OCI-LY1 (cell line): ENCODE measurements around the gene NSFL1C.

Experiments used
- H2AFZ ChIP-seq: fragments of 200-600 bp; sonication (generic), shearing (Covaris generic); 2 replicates; pipeline ENCODE4 v1.6.0; 2014; ENCODE audit warnings: antibody characterized with exemption, mild to moderate bottlenecking, low read length
- H3F3A ChIP-seq: fragments of 200-600 bp; sonication (generic), shearing (Covaris generic); 2 replicates; pipeline ENCODE4 v1.6.0; 2014; ENCODE audit warnings: mild to moderate bottlenecking, antibody characterized with exemption, low read length, moderate library complexity; ENCODE audit not compliant: insufficient read depth
- H3K27ac ChIP-seq: fragments of 200-600 bp; sonication (generic); 2 replicates; pipeline ENCODE4 v1.5.1; 2014; ENCODE audit warnings: low read length, mixed run types, mild to moderate bottlenecking, low read depth; ENCODE audit not compliant: poor library complexity, severe bottlenecking
- H3K27me3 ChIP-seq: fragments of 200-600 bp; sonication (generic); 2 replicates; pipeline ENCODE4 v1.6.0; 2014; ENCODE audit warnings: antibody characterized with exemption, mild to moderate bottlenecking, low read length, moderate library complexity; ENCODE audit not compliant: insufficient read depth
- H3K36me3 ChIP-seq: fragments of 200-600 bp; sonication (generic); 2 replicates; pipeline ENCODE4 v1.6.1; 2014; ENCODE audit warnings: mild to moderate bottlenecking, antibody characterized with exemption, low read length, moderate library complexity, mixed read lengths; ENCODE audit not compliant: insufficient read depth
- H3K4me1 ChIP-seq: fragments of 200-600 bp; sonication (generic); 2 replicates; pipeline ENCODE4 v1.5.1; 2014; ENCODE audit warnings: mild to moderate bottlenecking, low read length, moderate library complexity; ENCODE audit not compliant: insufficient read depth, severe bottlenecking
- H3K4me2 ChIP-seq: fragments of 200-600 bp; sonication (generic), shearing (Covaris generic); 2 replicates; pipeline ENCODE4 v1.6.1; 2014; ENCODE audit warnings: low read length
- H3K4me3 ChIP-seq: fragments of 200-600 bp; sonication (generic); 2 replicates; pipeline ENCODE4 v1.5.1; 2014; ENCODE audit warnings: low read length, low read depth, mild to moderate bottlenecking, mixed read lengths; ENCODE audit not compliant: poor library complexity, severe bottlenecking
- H3K79me2 ChIP-seq: fragments of 200-600 bp; shearing (Covaris generic); 2 replicates; pipeline ENCODE4 v1.6.1; 2016; ENCODE audit warnings: mixed run types, low read length, mixed read lengths; ENCODE audit not compliant: insufficient read depth
- H3K9ac ChIP-seq: fragments of 200-600 bp; sonication (generic), shearing (Covaris generic); 2 replicates; pipeline ENCODE4 v1.6.1; 2014; ENCODE audit warnings: mild to moderate bottlenecking, low read length, mixed read lengths
- H3K9me2 ChIP-seq: fragments of 200-600 bp; sonication (generic), shearing (Covaris generic); 2 replicates; pipeline ENCODE4 v1.6.1; 2014; ENCODE audit warnings: low read depth, mild to moderate bottlenecking, low read length, mixed read lengths
- H3K9me3 ChIP-seq: fragments of 200-600 bp; shearing (Covaris generic); 2 replicates; pipeline ENCODE4 v1.6.1; 2014; ENCODE audit warnings: low read length, mixed read lengths
- H4K20me1 ChIP-seq: fragments of 200-600 bp; sonication (generic), shearing (Covaris generic); 2 replicates; pipeline ENCODE4 v1.6.0; 2016; ENCODE audit warnings: mild to moderate bottlenecking, low read length; ENCODE audit not compliant: insufficient read depth
- CTCF ChIP-seq: fragments of 200-600 bp; sonication (generic), shearing (Covaris generic); IDR thresholded peaks from 2 replicates; pipeline ENCODE4 v1.5.1; 2017; ENCODE audit warnings: mild to moderate bottlenecking, antibody characterized with exemption, low read length, moderate library complexity, mixed read lengths
- EZH2 ChIP-seq: fragments of 200-600 bp; sonication (generic), shearing (Covaris generic); IDR thresholded peaks from 2 replicates; pipeline ENCODE4 v1.8.0; 2017; ENCODE audit warnings: borderline replicate concordance, mixed run types, mild to moderate bottlenecking, antibody characterized with exemption, low read length, moderate library complexity, mixed read lengths

NSFL1C gene

GRCh38 chr20:1462001-1462400 lies 4.6 kb downstream of the NSFL1C start:
- no peaks in the 10 kb centered on the region for H4K20me1 ChIP-seq
- H3K4me1 ChIP-seq: peaks cover 34% of the 10 kb centered on the region
- no peaks in the 10 kb centered on the region for H3K9me2 ChIP-seq
- no peaks in the 10 kb centered on the region for H3K27me3 ChIP-seq
- H3K4me2 ChIP-seq: no peak overlapping the region
- no peak overlapping the region for H2AFZ ChIP-seq
- no peak overlapping the region for H3K27ac ChIP-seq
- TF ChIP-seq EZH2 (no peak), CTCF (no peak)
- peaks cover 27% of the 10 kb centered on the region for H3K79me2 ChIP-seq
- H3F3A ChIP-seq: no peaks in the 10 kb centered on the region
- H3K9me3 ChIP-seq: no peaks in the 10 kb centered on the region
- H3K9ac ChIP-seq: no peak overlapping the region
- H3K4me3 ChIP-seq: no peak overlapping the region
- peaks cover 66% of the 10 kb centered on the region for H3K36me3 ChIP-seq

GRCh38 chr20:1460275-1460674 lies 6.4 kb downstream of the NSFL1C start:
- H3K4me2 ChIP-seq: no peak overlapping the region
- no peaks in the 10 kb centered on the region for H3K27me3 ChIP-seq
- H3K4me1 ChIP-seq: peaks cover 24% of the 10 kb centered on the region
- no peak overlapping the region for H3K4me3 ChIP-seq
- H3F3A ChIP-seq: no peaks in the 10 kb centered on the region
- TF ChIP-seq EZH2 (no peak), CTCF (no peak)
- peaks cover 18% of the 10 kb centered on the region for H3K79me2 ChIP-seq
- H3K9me3 ChIP-seq: no peaks in the 10 kb centered on the region
- H3K27ac ChIP-seq: no peak overlapping the region
- H3K36me3 ChIP-seq: peaks cover 83% of the 10 kb centered on the region
- H4K20me1 ChIP-seq: no peaks in the 10 kb centered on the region
- H3K9me2 ChIP-seq: no peaks in the 10 kb centered on the region
- no peak overlapping the region for H2AFZ ChIP-seq
- no peak overlapping the region for H3K9ac ChIP-seq

GRCh38 chr20:1457992-1458391 lies 8.7 kb downstream of the NSFL1C start:
- no peaks in the 10 kb centered on the region for H3K9me3 ChIP-seq
- H3K27me3 ChIP-seq: no peaks in the 10 kb centered on the region
- no peak overlapping the region for H3K9ac ChIP-seq
- no peak for TF ChIP-seq EZH2
- no peak for TF ChIP-seq CTCF
- peaks cover 85% of the 10 kb centered on the region for H3K36me3 ChIP-seq
- no peak overlapping the region for H3K27ac ChIP-seq
- no peak overlapping the region for H2AFZ ChIP-seq
- no peaks in the 10 kb centered on the region for H3K9me2 ChIP-seq
- H3F3A ChIP-seq: no peaks in the 10 kb centered on the region
- 0 out of 2 replicates have a peak, but pooled peaks cover 6% of the 10 kb centered on the region for H3K79me2 ChIP-seq
- no peak overlapping the region for H3K4me3 ChIP-seq
- no peak overlapping the region for H3K4me2 ChIP-seq
- H4K20me1 ChIP-seq: no peaks in the 10 kb centered on the region
- peaks cover 2% of the 10 kb centered on the region for H3K4me1 ChIP-seq
